Anterior cingulate cortex (tissue), 58 donors: ENCODE data around the gene MROH2B.

Experiments used
- DNase-seq, 58 donors: peaks; one replicate each; lab custom pipeline; 2025; lab: John Stamatoyannopoulos, UW

MROH2B gene

DNA sequence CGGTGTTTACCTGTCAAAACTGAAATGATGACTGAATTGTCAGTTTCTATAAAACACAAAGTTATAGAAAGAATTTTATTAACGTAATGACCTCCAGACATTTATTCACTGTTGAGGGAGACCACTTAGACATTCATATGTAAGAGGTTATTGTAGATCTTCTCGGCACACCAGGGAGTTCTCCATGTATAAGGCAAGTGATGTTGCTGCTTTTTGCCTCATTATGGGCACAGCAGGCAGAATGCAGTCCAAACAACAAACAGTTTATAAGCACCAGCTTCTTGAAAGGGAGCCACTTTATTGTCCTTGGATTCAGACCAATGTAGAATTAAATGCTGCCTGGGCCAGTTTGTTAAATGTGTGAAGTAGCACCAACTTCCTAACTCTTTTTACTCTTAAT lies 95.1 kb downstream of the MROH2B start:
- no peak for DNase-seq

DNA sequence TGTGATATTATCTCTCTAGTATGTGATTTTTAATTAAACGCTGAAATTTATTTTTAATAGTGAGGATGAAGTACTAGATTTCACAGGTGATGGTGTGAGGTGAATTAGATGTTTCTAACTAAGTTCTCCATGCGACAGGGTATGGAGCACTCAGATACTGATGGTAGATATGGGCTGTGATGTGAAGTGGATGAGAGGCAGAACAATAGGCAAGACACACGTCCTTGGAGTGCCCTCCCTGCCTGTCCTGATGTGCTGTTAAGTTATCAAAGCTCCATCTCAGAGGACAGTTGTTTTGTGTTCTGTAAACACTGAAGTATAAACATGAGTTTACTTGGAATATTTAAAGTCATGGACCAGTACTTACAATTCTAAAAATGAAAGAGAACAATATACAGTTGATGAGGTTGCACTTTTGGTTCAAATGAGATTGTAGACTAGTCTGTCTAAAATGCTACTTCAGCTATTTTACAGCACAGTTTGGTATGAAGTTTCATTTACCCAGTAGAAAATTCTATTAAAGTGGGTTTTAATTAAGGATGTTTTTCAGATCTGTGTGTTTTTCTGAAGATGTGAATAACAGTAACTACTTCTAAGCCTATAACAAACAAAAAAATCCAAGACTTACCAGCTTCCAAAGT lies 97.7 kb downstream of the MROH2B start:
- DNase-seq, result no peak

DNA sequence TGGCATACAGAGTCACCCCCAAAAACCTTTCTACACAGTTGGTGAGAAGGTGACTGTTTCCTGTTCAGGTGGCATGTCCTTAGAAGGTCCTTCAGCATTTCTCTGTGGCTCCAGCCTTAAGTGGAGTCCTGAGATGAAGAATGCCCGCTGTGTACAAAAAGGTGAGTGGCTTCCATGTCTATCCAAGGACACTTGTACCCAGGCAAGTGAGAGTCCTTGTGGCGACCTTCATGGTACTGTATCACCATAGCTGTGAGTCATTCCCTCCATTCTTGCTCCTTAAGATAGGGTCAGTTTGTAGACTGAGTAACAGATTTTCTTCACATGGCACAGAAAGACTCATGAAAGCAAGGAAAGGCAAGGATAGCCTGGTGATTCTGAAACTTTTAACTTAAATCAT lies 98.7 kb downstream of the MROH2B start:
- no peak for DNase-seq

DNA sequence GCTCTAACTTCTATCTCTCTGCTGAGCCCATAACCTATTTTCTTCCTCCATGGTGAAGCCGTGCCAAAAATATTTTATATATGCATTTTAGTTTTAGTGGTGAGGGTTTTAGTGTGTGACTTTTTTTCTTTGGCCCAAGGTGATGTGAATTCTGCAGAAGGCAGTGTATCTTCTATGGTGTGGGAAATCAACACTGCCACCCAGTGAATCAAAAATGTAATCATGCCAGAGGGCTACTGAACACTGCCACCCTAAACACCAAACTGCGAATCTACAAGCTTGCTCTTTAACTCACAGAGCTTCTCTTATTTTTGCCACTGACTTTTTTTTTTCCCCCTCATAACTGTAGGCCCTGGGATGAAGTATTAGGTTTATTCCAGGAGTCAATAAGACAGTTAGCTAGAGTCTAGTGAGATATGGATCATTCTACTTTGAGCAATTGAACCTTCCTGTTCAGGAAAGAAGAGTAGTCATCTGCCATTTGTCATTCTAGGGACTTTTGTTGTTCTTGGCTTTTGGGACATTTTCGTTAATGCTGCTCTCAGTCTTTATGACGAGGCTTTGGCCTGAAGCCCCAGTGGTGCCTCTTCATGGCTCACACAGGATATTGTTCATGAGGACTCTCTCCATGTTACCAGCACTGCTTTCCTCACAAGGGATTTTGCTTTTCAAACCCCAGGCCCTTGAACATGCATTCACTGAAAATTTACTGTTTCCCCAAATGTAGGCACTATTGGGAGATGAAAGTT lies 108.8 kb downstream of the MROH2B start:
- no peak for DNase-seq

DNA sequence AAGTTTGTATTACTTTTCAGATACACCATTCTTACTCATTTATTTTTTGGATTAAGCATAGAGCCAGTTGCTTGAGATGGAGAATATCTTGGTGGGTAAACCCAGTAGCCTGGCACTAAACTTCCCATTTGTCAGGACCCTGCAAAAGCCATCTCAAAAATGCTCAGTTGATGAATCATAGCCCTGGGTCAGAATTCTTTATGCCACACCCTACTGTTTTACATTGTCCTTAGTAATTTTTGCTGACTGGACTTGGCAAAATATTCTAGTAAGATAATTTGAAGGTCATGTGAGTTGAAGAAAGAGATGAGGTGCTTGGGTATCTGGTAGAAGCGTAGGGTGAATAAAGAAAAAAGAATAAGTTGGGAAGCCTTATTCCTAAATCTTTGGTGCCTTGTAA lies 111.1 kb downstream of the MROH2B start:
- no peak for DNase-seq

DNA sequence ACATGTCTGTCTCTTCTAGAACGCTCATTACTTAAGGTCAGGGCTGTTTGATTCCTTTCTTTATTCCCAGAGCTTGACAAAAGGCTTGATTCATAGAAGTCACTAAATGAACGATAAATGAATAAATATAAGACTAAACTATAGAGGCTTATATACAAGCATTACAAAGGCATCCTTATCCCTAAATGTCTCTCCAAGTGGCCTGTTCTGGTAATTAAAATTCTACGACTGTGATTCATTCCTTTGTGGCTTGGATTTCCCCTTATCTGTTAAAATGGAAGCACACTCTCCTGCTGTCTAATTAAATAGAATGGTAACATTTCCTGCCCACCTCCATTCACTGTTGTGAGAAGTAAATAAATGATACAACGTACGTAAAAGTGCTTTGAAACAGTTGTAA lies 112.3 kb downstream of the MROH2B start:
- no peak for DNase-seq

DNA sequence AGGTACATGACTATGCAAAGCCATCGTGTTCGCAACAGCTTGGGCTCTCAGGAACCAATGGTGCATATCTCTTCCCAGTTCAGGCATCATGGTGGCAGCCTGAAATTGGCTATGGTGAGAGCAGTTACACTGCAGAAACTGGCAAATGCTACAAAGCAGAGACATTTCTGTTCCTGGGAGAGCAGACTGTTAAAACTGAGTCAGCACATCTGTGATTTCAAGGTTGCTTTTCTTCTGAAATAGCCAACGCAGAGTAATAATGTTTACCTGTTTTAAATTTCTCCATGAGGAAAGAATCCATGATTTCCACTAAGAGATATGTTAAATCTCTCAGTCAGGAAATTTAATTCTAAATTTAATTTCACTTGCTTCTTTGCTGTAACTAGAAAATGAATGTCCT lies 114.1 kb downstream of the MROH2B start:
- DNase-seq, result no peak

DNA sequence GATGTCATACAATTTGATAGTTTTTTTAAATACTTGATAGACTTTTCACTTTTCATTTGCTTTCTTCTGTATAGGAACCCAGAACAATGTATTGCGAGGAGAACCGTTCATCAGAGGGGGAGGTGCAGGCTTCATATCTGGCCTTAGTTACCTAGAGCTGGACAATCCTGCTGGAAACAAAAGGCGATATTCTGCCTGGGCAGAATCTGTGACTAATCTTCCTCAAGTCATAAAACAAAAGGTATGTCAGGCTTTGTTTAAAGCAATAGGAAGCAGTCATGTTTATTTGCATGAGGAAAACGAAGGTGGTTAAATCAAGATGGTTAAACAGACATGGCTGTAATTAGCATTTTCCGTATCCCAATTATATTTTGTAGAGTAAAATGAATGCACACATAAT lies 115.8 kb downstream of the MROH2B start:
- no peak for DNase-seq
